WTC11 (cell line): ENCODE measurements around the gene CD300A. TPM values are rescaled to one million over a fixed set of nuclear protein-coding genes. Genes with fewer than 3 reads are reported as not detected.

Experiments used
- ATAC-seq: fragments of 200-7000 bp; cut with Tn5 transposase; 2 replicates; pipeline ENCODE4 v1.10.0; 2021; ENCODE audit warnings: mild to moderate bottlenecking, moderate library complexity
- CTCF ChIA-PET: fragments of 300-600 bp; sonication (Branson Sonifier 250); formaldehyde crosslinking; loops from one replicate; lab custom pipeline; 2021; ENCODE audit warnings: antibody characterized with exemption; lab: Charles Lee
- POLR2A ChIA-PET: fragments of 350-600 bp; sonication (Branson Sonifier 250); formaldehyde crosslinking; loops from one replicate; lab custom pipeline; 2021; ENCODE audit warnings: antibody characterized with exemption; lab: Charles Lee
- DNase-seq: peaks from one replicate; pipeline ENCODE4 v3.0.0; 2021; ENCODE audit warnings: low spot score
- H3K27ac Mint-ChIP-seq: 2 replicates; pipeline ENCODE4 v1.8.0; 2021; ENCODE audit warnings: mixed read lengths
- H3K27me3 Mint-ChIP-seq: 2 replicates; pipeline ENCODE4 v1.8.0; 2021; ENCODE audit warnings: low read depth, mild to moderate bottlenecking, moderate library complexity, mixed read lengths
- H3K36me3 Mint-ChIP-seq: 2 replicates; pipeline ENCODE4 v1.8.0; 2021; ENCODE audit warnings: mixed read lengths
- H3K4me1 Mint-ChIP-seq: 2 replicates; pipeline ENCODE4 v1.8.0; 2022; ENCODE audit warnings: mixed read lengths
- H3K4me3 Mint-ChIP-seq: 2 replicates; pipeline ENCODE4 v1.8.0; 2021; ENCODE audit warnings: mild to moderate bottlenecking, moderate library complexity, mixed read lengths
- H3K9me3 Mint-ChIP-seq: 2 replicates; pipeline ENCODE4 v1.8.0; 2021; ENCODE audit warnings: mixed read lengths
- CTCF ChIP-seq: fragments of 200-600 bp; IDR thresholded peaks from 2 replicates; pipeline ENCODE4 v1.8.0; 2022; ENCODE audit warnings: antibody characterized with exemption
- GABPB1 ChIP-seq: sonication (generic); formaldehyde crosslinking; IDR thresholded peaks from 2 replicates; pipeline ENCODE4 v1.8.1; 2023; ENCODE audit warnings: mild to moderate bottlenecking, missing genetic modification reagents
- GRHL2 ChIP-seq: fragments of 250-450 bp; sonication (Bioruptor Pico); IDR thresholded peaks from 2 replicates; pipeline ENCODE4 v1.8.0; 2022; ENCODE audit warnings: mild to moderate bottlenecking, moderate library complexity; ENCODE audit not compliant: insufficient replicate concordance, severe bottlenecking
- GTF2I ChIP-seq: fragments of 250-450 bp; sonication (Bioruptor Pico); conservative IDR thresholded peaks from 2 replicates; pipeline ENCODE4 v1.4.0; 2021; ENCODE audit warnings: mild to moderate bottlenecking
- HMGA2 ChIP-seq: fragments of 250-450 bp; sonication (Bioruptor Pico); IDR thresholded peaks from 2 replicates; pipeline ENCODE4 v1.4.0; 2021; ENCODE audit warnings: mild to moderate bottlenecking, moderate library complexity
- KAT7 ChIP-seq: sonication (generic); formaldehyde crosslinking; IDR thresholded peaks from 2 replicates; pipeline ENCODE4 v1.8.1; 2023; ENCODE audit warnings: missing genetic modification reagents, mild to moderate bottlenecking, borderline replicate concordance
- MYBL2 ChIP-seq: sonication (generic); formaldehyde crosslinking; IDR thresholded peaks from 2 replicates; pipeline ENCODE4 v1.8.1; 2023; ENCODE audit warnings: mild to moderate bottlenecking, moderate library complexity, missing genetic modification reagents
- NFE2L1 ChIP-seq: sonication (generic); formaldehyde crosslinking; IDR thresholded peaks from 2 replicates; pipeline ENCODE4 v1.8.1; 2023; ENCODE audit warnings: missing genetic modification reagents
- NR3C1 ChIP-seq: sonication (generic); formaldehyde crosslinking; conservative IDR thresholded peaks from 2 replicates; pipeline ENCODE4 v1.8.1; 2023; ENCODE audit warnings: low read depth, mild to moderate bottlenecking, missing genetic modification reagents
- SP1 ChIP-seq: sonication (generic); formaldehyde crosslinking; conservative IDR thresholded peaks from 2 replicates; pipeline ENCODE4 v1.8.1; 2022; ENCODE audit warnings: missing genetic modification reagents
- TEAD4 ChIP-seq: sonication (generic); formaldehyde crosslinking; IDR thresholded peaks from 2 replicates; pipeline ENCODE4 v1.8.0; 2022; ENCODE audit warnings: mild to moderate bottlenecking, missing genetic modification reagents
- USF2 ChIP-seq: sonication (generic); formaldehyde crosslinking; IDR thresholded peaks from 2 replicates; pipeline ENCODE4 v1.8.1; 2023; ENCODE audit warnings: mild to moderate bottlenecking, missing genetic modification reagents, moderate library complexity
- ZNF232 ChIP-seq: sonication (generic); formaldehyde crosslinking; IDR thresholded peaks from 2 replicates; pipeline ENCODE4 v1.8.0; 2022; ENCODE audit warnings: mild to moderate bottlenecking, missing genetic modification reagents
- ZNF423 ChIP-seq: fragments of 250-450 bp; sonication (Bioruptor Pico); IDR thresholded peaks from 2 replicates; pipeline ENCODE4 v2.1.2; 2022; ENCODE audit warnings: mild to moderate bottlenecking, moderate library complexity
- ZNF671 ChIP-seq: fragments of 250-450 bp; sonication (Bioruptor Pico); IDR thresholded peaks from 2 replicates; pipeline ENCODE4 v1.8.0; 2021; ENCODE audit warnings: mild to moderate bottlenecking
- ZSCAN18 ChIP-seq: fragments of 250-450 bp; sonication (Bioruptor Pico); IDR thresholded peaks from 2 replicates; pipeline ENCODE4 v2.1.2; 2022; ENCODE audit warnings: mild to moderate bottlenecking, moderate library complexity
- total RNA-seq: library from RNA; stranded (reverse); gene quantifications from 3 replicates; pipeline ENCODE4 v1.2.3, GENCODE V29; 2021

The CD300A gene
- total RNA-seq, 1 experiment from 2014 or later, result 1.1 TPM

GRCh38 chr17:74454197-74455024 lies 12.0 kb upstream of the CD300A start:
- H3K36me3 Mint-ChIP-seq, result no peaks in the 10 kb centered on the region
- no peak for DNase-seq
- H3K4me3 Mint-ChIP-seq, result peak overlapping the region; percentile 58
- no peak overlapping the region for H3K27ac Mint-ChIP-seq
- peaks cover 30% of the 10 kb centered on the region for H3K27me3 Mint-ChIP-seq
- peak; percentile 31 for ATAC-seq
- ChIA-PET POLR2A (interaction anchor here (0.8 to 3.0 kb wide), 8 partner anchors 10 to 282 kb away, joined by 3 to 17 read pairs (median 8); partner anchors contain the start of genes BTBD17 and RAB37), CTCF (interaction anchor here (0.6 to 9.1 kb wide), 24 partner anchors 8 to 1728 kb away, joined by 3 to 151 read pairs (median 5); partner anchors contain the start of genes BTBD17, CD300A and CD300H)
- H3K9me3 Mint-ChIP-seq, result no peaks in the 10 kb centered on the region
- TF ChIP-seq USF2 (CRISPR knock-in tag) (peak; percentile 42), GABPB1 (CRISPR knock-in tag) (peak; percentile 52; the same call in 1 of the 2 replicates), ZNF423 (CRISPR knock-in tag) (no peak), SP1 (CRISPR knock-in tag) (peak; percentile 61), ZNF232 (CRISPR knock-in tag) (no peak), GRHL2 (CRISPR knock-in tag) (no peak)
- H3K4me1 Mint-ChIP-seq, result peaks cover 42% of the 10 kb centered on the region

GRCh38 chr17:74455025-74455545 lies 11.3 kb upstream of the CD300A start:
- Mint-ChIP-seq H3K27ac (no peak overlapping the region), H3K36me3 (no peaks in the 10 kb centered on the region), H3K9me3 (no peaks in the 10 kb centered on the region), H3K4me1 (peaks cover 42% of the 10 kb centered on the region), H3K4me3 (peak overlapping the region; percentile 58), H3K27me3 (peaks cover 30% of the 10 kb centered on the region)
- no peak for TF ChIP-seq MYBL2
- ATAC-seq (no peak), DNase-seq (no peak)
- ChIA-PET POLR2A (interaction anchor here (0.8 to 3.0 kb wide), 5 partner anchors 22 to 281 kb away, joined by 3 to 17 read pairs (median 12); partner anchors contain the start of genes BTBD17 and RAB37), CTCF (interaction anchor here (0.6 to 9.1 kb wide), 19 partner anchors 9 to 1727 kb away, joined by 3 to 151 read pairs (median 6); partner anchors contain the start of genes BTBD17, CD300A and CD300H)

GRCh38 chr17:74455821-74456220 lies 10.6 kb upstream of the CD300A start:
- DNase-seq (no peak), ATAC-seq (no peak)
- Mint-ChIP-seq H3K4me1 (peaks cover 42% of the 10 kb centered on the region), H3K9me3 (no peaks in the 10 kb centered on the region), H3K4me3 (0 out of 2 replicates have a peak overlapping the region, but pooled peaks have one; percentile 21), H3K27ac (no peak overlapping the region), H3K36me3 (no peaks in the 10 kb centered on the region), H3K27me3 (peaks cover 30% of the 10 kb centered on the region)
- CTCF ChIA-PET, result interaction anchor here (0.7 to 9.1 kb wide), 16 partner anchors 10 to 289 kb away, joined by 3 to 151 read pairs (median 6); partner anchors contain the start of genes BTBD17, CD300A and CD300H
- TF ChIP-seq NR3C1 (CRISPR knock-in tag), result no peak
- no peak for TF ChIP-seq NFE2L1 (CRISPR knock-in tag)
- TF ChIP-seq TEAD4, result no peak
- no peak for TF ChIP-seq GTF2I (CRISPR knock-in tag)
- no peak for TF ChIP-seq ZNF671 (CRISPR knock-in tag)
- no peak for TF ChIP-seq KAT7
- no peak for TF ChIP-seq ZSCAN18
- POLR2A ChIA-PET, result interaction anchor here (2.7 to 3.0 kb wide), 2 partner anchors 26 to 76 kb away, joined by 14 to 17 read pairs; no protein-coding TSS in a partner anchor

- peaks cover 21% of the 10 kb centered on the region for H3K27me3 Mint-ChIP-seq
- H3K9me3 Mint-ChIP-seq, result no peaks in the 10 kb centered on the region
- CTCF ChIA-PET, result interaction anchor here (0.7 to 9.1 kb wide), 11 partner anchors 9 to 172 kb away, joined by 3 to 151 read pairs (median 4); partner anchors contain the start of genes BTBD17 and CD300A
- no peak overlapping the region for H3K4me3 Mint-ChIP-seq
- POLR2A ChIA-PET, result no interaction called here
- H3K4me1 Mint-ChIP-seq, result peaks cover 36% of the 10 kb centered on the region
- peak; percentile 86 for DNase-seq
- H3K36me3 Mint-ChIP-seq, result no peaks in the 10 kb centered on the region
- TF ChIP-seq GABPB1 (CRISPR knock-in tag) (0 out of 2 replicates have a peak, but pooled peaks have one; percentile 31), CTCF (peak; percentile 89), HMGA2 (no peak), MYBL2 (no peak)
- TF ChIP-seq, all 79 proteins: peak for 2
- H3K27ac Mint-ChIP-seq, result no peak overlapping the region
- peak; percentile 13 for ATAC-seq
Observed at GRCh38 chr17:74457146-74457819, 9.2 kb upstream of the CD300A start.
